Spleen (tissue), 11 donors: Measurements from ENCODE around the gene KCNJ5. TPM values are rescaled to one million over a fixed set of nuclear protein-coding genes. Genes with fewer than 3 reads are reported as not detected.

Source experiments
- DNase-seq: peaks from one replicate; pipeline ENCODE4 v3.0.0-alpha.2; 2020
- H3K27ac ChIP-seq, 8 donors: fragments of 200-600 bp; sonication (generic) in 7 of 8; 1 replicate in 4 of 8; 2 replicates in 4 of 8; pipeline versions ENCODE4 v1.5.0 to v1.8.0; 2016 to 2021; ENCODE audit warnings: inconsistent platforms in 4 of 8, mild to moderate bottlenecking in 4 of 8, moderate library complexity in 1 of 8
- H3K27me3 ChIP-seq, 7 donors: fragments of 200-600 bp; sonication (generic) in 6 of 7; replicated peaks in 1 of 7; 1 replicate in 4 of 7; 2 replicates in 3 of 7; pipeline versions ENCODE4 v1.5.0 to v1.8.0; 2016 to 2021; ENCODE audit warnings: inconsistent platforms in 3 of 7, mild to moderate bottlenecking in 1 of 7
- H3K36me3 ChIP-seq, 6 donors: fragments of 200-600 bp; sonication (generic) in 5 of 6; 1 replicate in 4 of 6; 2 replicates in 2 of 6; pipeline versions ENCODE4 v1.5.0 to v1.8.0; 2016 to 2021; ENCODE audit warnings: inconsistent platforms in 2 of 6
- H3K4me1 ChIP-seq, 6 donors: fragments of 200-600 bp; sonication (generic) in 5 of 6; 1 replicate in 3 of 6; 2 replicates in 3 of 6; pipeline versions ENCODE4 v1.5.0 to v1.8.0; 2016 to 2021; ENCODE audit warnings: inconsistent platforms in 3 of 6
- H3K4me3 ChIP-seq, 8 donors: fragments of 200-600 bp; sonication (generic) in 7 of 8; 1 replicate in 4 of 8; 2 replicates in 4 of 8; pipeline versions ENCODE4 v1.5.0 to v1.8.0; 2016 to 2021; ENCODE audit warnings: inconsistent platforms in 4 of 8, mild to moderate bottlenecking in 4 of 8, moderate library complexity in 2 of 8
- H3K9me3 ChIP-seq, 8 donors: fragments of 200-600 bp; sonication (generic) in 7 of 8; 1 replicate in 4 of 8; 2 replicates in 4 of 8; pipeline versions ENCODE4 v1.5.0 to v1.8.0; 2016 to 2021; ENCODE audit warnings: inconsistent platforms in 4 of 8
- POLR2A ChIP-seq, 3 donors: fragments of 450-650 bp; IDR thresholded peaks; one replicate each; pipeline ENCODE4 v1.5.1; 2017; ENCODE audit warnings: antibody characterized with exemption in 3 of 3, mild to moderate bottlenecking in 1 of 3
- POLR2AphosphoS5 ChIP-seq, 3 donors: sonication (generic); formaldehyde crosslinking; IDR thresholded peaks; one replicate each; pipeline ENCODE4 v1.5.1; 2017; ENCODE audit warnings: antibody characterized with exemption in 3 of 3
- WGBS, 5 donors: extraction: QIAGEN DNeasy Blood & Tissue Kit in 3 of 5; methylation state at CpG; one replicate each; pipeline versions ENCODE4 v1.1.5 to v1.1.7; 2013 to 2018; 5-methylcytosine and 5-hydroxymethylcytosine counted together
- intact Hi-C: fragments of 100-400 bp; cut with DNase I; formaldehyde crosslinking; loops from one replicate; pipeline ENCODE4 v1.15.0; 2023; ENCODE audit warnings: low total_unique reads
- polyA plus RNA-seq, 3 donors: library from polyadenylated mRNA; stranded (reverse); fragments of 200-250 nt; gene quantifications; one replicate each; pipeline ENCODE4 v1.2.1, GENCODE V29; 2013
- total RNA-seq, 7 donors: library from RNA; depleted of rRNA in 3 of 7; stranded (reverse); fragments of >200 nt in 3 of 7; fragmentation: NEBNext Ultra II Directional in 4 of 7; extraction: Animal tissue kit (Norgen Biotek cat#: 25700) in 4 of 7; gene quantifications; one replicate each; pipeline versions ENCODE4 v1.1.0 to v1.2.1, GENCODE V29; 2016 to 2021
- TF ChIP-seq, protein P1 (sequence below), 11 experiments: fragments of 200-600 bp in 7 of 11; fragments of 450-650 bp in 4 of 11; sonication (generic) in 4 of 11; IDR thresholded peaks in 8 of 11; conservative IDR thresholded peaks in 3 of 11; 1 replicate in 7 of 11; 2 replicates in 4 of 11; pipeline versions ENCODE4 v1.4.0 to v1.8.0; 2016 to 2021; ENCODE audit warnings: antibody characterized with exemption in 11 of 11, inconsistent platforms in 4 of 11, mild to moderate bottlenecking in 1 of 11
- donor health status: healthy with polysubstance abuse.
- donor health status: DM: no; HTN: no; CAD: no; lungs with moderate emphysema.
- donor health status: DM: no; HTN: no; CAD: no.
- donor health status: Bipolar disorder and iron deficiency.
- donor health status: healthy.
- donor health status: DM: no; HTN: no; CAD: no.
- donor health status: DM: yes; HTN: yes; CAD: no.

Gene KCNJ5
- total and polyA plus RNA-seq, 10 donors: 0.42 to 45.4 (median 12.0) TPM

DNA sequence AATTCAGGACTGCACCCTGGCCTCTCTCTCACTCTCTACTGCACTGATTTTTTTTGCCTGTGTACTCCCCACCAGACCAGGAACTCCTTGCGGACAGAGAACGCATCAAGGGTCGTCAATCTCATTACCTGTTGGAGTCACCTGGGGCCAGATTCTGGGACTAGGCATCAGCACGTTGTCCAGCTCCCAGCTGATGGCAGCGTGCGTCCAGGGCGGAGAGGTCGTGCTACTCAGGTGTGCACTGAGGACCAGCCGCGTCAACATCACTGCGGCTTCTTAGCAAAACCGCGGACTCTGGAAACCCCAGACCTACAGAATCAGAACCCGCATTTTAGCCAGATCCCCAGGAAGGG lies 13.1 kb downstream of the KCNJ5 start:
- intact Hi-C loops: no loop called here
- no peak for TF ChIP-seq POLR2AphosphoS5 (IDR thresholded peaks at IDR 0.05)
- TF ChIP-seq, protein P1, sequence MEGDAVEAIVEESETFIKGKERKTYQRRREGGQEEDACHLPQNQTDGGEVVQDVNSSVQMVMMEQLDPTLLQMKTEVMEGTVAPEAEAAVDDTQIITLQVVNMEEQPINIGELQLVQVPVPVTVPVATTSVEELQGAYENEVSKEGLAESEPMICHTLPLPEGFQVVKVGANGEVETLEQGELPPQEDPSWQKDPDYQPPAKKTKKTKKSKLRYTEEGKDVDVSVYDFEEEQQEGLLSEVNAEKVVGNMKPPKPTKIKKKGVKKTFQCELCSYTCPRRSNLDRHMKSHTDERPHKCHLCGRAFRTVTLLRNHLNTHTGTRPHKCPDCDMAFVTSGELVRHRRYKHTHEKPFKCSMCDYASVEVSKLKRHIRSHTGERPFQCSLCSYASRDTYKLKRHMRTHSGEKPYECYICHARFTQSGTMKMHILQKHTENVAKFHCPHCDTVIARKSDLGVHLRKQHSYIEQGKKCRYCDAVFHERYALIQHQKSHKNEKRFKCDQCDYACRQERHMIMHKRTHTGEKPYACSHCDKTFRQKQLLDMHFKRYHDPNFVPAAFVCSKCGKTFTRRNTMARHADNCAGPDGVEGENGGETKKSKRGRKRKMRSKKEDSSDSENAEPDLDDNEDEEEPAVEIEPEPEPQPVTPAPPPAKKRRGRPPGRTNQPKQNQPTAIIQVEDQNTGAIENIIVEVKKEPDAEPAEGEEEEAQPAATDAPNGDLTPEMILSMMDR (IDR thresholded peaks at IDR 0.05 in 8 of 11, conservative IDR thresholded peaks at IDR 0.05 in 3 of 11): no peak
- no peak for TF ChIP-seq POLR2A (IDR thresholded peaks at IDR 0.05)
- peaks cover 26 to 84% (median 57%) of the 10 kb centered on the region in 6 donors for H3K4me1 ChIP-seq
- no peaks in the 10 kb centered on the region for H3K9me3 ChIP-seq
- H3K27me3 ChIP-seq: peaks cover 0 to 70% (median 7%) of the 10 kb centered on the region in 7 donors
- WGBS, 5 donors: 73 to 85% (median 77%) methylated on average over 14 of the region's 14 CpGs
- no peak overlapping the region for H3K4me3 ChIP-seq
- peaks cover 0 to 8% (median 0%) of the 10 kb centered on the region in 6 donors for H3K36me3 ChIP-seq
- no peak for DNase-seq
- H3K27ac ChIP-seq: peak overlapping the region in 2 of 8 donors; percentile 60 to 75

DNA sequence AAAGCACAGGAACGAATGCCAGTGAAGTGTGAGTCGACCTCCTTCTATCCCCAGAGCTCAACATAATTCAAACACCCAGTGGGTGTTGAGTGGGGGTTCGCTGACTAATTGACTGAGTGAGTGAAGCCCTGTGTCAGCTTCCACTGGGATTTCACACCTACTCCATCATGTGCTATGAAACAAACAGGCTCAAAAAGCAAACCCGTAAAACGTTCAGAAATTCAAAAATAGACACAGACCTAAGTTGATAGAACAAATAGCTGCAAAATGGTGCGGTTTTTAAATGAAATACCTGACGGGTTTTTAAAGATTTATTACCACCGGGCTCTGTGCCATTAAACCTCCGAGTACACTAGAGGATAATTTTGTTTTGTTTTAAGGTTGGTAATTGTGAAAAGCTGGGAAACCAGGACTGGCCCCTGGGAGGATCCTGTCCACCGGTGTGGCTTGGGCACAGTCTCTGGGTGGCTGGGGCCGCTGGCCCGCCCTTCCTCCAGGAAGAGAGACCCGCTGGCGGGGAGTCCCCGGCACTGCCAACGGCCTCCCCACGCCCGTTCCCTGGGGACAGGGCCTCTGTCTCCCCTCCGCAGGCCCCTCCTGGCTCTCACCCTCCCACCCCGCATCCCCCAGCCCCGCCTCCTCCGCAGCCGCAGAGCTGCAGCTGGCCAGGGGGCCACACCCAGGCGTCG lies 13.6 kb downstream of the KCNJ5 start:
- TF ChIP-seq POLR2A (IDR thresholded peaks at IDR 0.05): no peak
- peak in 1 of 3 donors; percentile 33 for TF ChIP-seq POLR2AphosphoS5 (IDR thresholded peaks at IDR 0.05)
- Histone ChIP-seq H3K9me3 (no peaks in the 10 kb centered on the region), H3K4me1 (peaks cover 26 to 84% (median 60%) of the 10 kb centered on the region in 6 donors), H3K36me3 (peaks cover 0 to 8% (median 0%) of the 10 kb centered on the region in 6 donors), H3K4me3 (peak overlapping the region; percentile 38 to 73 (median 52)), H3K27ac (peak overlapping the region in 7 of 8 donors; percentile 14 to 75 (median 51)), H3K27me3 (peaks cover 0 to 74% (median 7%) of the 10 kb centered on the region in 7 donors)
- DNase-seq: peak; percentile 83
- WGBS, 5 donors: 6 to 8% (median 8%) methylated on average over 21 to 25 of the region's 25 CpGs
- intact Hi-C loops: no loop called here

DNA sequence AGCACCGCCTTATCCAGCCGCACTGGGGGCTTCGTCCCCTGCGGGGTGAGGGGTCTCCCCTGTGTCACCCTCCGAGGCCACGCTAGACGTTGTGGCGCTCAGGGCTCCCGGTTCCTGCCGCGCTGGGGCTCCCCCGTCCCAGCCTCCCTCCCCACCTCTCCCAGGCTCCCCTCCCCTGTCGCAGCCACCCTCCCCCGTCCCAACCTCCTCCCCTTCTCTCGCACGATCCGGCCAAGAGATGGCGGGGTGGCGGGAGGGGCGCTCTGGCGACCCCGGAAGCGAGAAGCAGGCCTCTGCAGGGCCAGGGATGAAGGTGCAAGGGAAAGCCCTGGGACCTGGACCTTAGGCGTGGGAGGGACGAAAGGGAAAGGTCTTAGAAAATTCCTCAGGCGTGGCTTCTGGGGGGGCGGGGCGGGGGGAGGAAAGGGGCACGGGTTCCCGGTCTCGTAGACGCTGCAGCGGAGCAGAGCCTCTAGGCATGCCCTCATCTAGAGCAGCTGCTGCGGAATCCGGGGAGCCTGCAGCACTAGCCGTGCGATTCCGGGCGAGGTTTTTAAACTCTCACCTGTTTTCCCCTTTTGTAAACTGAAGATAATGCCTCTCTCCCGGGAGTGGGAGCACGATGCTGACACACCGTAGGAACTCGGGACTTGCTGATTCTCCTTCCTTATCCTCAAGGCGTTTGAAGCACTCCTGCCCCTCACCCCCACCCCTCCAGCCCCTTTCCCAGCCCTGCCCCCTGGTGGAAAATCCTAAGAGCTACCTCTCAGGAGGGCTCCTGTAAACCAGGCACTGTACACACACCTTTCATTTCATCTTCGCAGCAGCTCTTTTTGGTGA lies 14.4 kb downstream of the KCNJ5 start:
- peak overlapping the region; percentile 38 to 73 (median 52) for H3K4me3 ChIP-seq
- 2 to 4% (median 3%) methylated on average over 31 to 45 of the region's 45 CpGs for WGBS, 5 donors
- intact Hi-C loops: no loop called here
- H3K27me3 ChIP-seq: peaks cover 0 to 74% (median 7%) of the 10 kb centered on the region in 7 donors
- TF ChIP-seq POLR2AphosphoS5 (IDR thresholded peaks at IDR 0.05): no peak
- TF ChIP-seq, protein P1 (IDR thresholded peaks at IDR 0.05 in 8 of 11, conservative IDR thresholded peaks at IDR 0.05 in 3 of 11): peak in 7 of 11 experiments; percentile 9 to 60 (median 57)
- no peak for TF ChIP-seq POLR2A (IDR thresholded peaks at IDR 0.05)
- H3K9me3 ChIP-seq: no peaks in the 10 kb centered on the region
- DNase-seq: no peak
- peaks cover 0 to 8% (median 0%) of the 10 kb centered on the region in 6 donors for H3K36me3 ChIP-seq
- peaks cover 26 to 81% (median 60%) of the 10 kb centered on the region in 6 donors for H3K4me1 ChIP-seq
- H3K27ac ChIP-seq: peak overlapping the region in 7 of 8 donors; percentile 14 to 75 (median 51)

DNA sequence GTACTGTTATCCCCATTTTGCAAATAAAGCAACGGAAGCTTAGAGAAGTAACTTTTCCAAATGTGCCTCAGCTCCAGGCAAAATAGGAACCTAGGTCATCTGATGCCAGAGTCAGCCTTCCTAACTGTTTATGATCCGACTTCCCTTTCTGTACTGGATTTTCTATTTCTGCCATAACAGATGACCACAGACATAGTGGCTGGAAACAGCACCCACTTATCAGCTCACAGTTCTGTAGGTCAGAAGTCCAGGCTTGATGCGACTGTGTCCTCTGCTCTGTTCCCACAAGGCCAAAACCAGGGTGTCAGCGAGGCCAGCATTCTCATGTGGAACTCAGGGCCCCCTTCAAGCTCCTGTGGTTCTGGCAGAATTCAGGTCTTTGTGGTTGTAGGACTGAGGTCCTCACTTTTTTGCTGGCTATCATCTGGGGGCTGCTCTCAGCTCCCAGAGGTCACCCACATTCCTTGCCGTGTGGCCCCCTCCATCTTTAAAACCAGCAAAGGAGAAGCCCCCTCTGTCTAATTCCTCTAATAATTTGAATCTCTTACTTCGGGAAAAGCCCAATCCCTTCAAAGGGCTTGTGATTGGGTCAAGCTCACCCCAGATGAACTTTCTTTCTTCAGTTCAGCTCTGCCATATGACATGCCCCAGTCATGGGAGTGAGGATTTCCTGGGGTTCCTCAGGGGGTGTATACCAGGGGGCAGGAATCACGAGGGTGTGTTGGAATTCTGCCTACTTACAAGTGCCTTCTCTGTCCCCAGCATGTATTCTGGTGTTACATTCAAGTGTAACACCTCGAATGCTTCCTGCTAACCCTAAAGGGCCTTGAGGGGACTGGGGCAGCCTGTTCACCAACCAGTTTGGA lies 15.3 kb downstream of the KCNJ5 start:
- H3K4me1 ChIP-seq: peaks cover 26 to 78% (median 60%) of the 10 kb centered on the region in 6 donors
- TF ChIP-seq, protein P1 (IDR thresholded peaks at IDR 0.05 in 8 of 11, conservative IDR thresholded peaks at IDR 0.05 in 3 of 11): peak in 1 of 11 experiments; percentile 5
- no peak for TF ChIP-seq POLR2A (IDR thresholded peaks at IDR 0.05)
- H3K27ac ChIP-seq: peak overlapping the region in 4 of 8 donors; percentile 42 to 75 (median 58)
- peaks cover 0 to 74% (median 7%) of the 10 kb centered on the region in 7 donors for H3K27me3 ChIP-seq
- H3K4me3 ChIP-seq: peak overlapping the region in 4 of 8 donors; percentile 54 to 73 (median 58)
- 60 to 74% (median 67%) methylated on average over 8 of the region's 8 CpGs for WGBS, 5 donors
- H3K9me3 ChIP-seq: no peaks in the 10 kb centered on the region
- DNase-seq: no peak
- peaks cover 0 to 11% (median 0%) of the 10 kb centered on the region in 6 donors for H3K36me3 ChIP-seq
- intact Hi-C loops: no loop called here
